Fibroblast of mammary gland (primary cell): ENCODE data around the gene SERAC1.
"Not testable (repeated sequence)": the region's sequence is repeated elsewhere in the genome, so short reads cannot be mapped to it uniquely, and the experiment has no call there.

Experiments
- DNase-seq: peaks from one replicate; pipeline ENCODE4 v3.0.0-alpha.2; 2010; ENCODE audit warnings: low read depth
- H3K4me3 ChIP-seq: 2 replicates; pipeline ENCODE4 v1.5.1; 2011; ENCODE audit warnings: low read depth, mild to moderate bottlenecking, low read length, moderate library complexity; ENCODE audit not compliant: control insufficient read depth
- CTCF ChIP-seq: conservative IDR thresholded peaks from 2 replicates; pipeline ENCODE4 v1.5.1; 2011; ENCODE audit warnings: low read depth, low read length, inconsistent platforms; ENCODE audit not compliant: control insufficient read depth, insufficient read depth

SERAC1 gene

GRCh38 chr6:158172001-158172400, 3.9 kb upstream of the SERAC1 start:
- no peak overlapping the region for H3K4me3 ChIP-seq
- no peak for TF ChIP-seq CTCF
- DNase-seq: no peak

GRCh38 chr6:158170656-158171081, 2.6 kb upstream of the SERAC1 start:
- peak; percentile 82 for DNase-seq
- H3K4me3 ChIP-seq: peak overlapping the region; percentile 3
- no peak for TF ChIP-seq CTCF

DNA sequence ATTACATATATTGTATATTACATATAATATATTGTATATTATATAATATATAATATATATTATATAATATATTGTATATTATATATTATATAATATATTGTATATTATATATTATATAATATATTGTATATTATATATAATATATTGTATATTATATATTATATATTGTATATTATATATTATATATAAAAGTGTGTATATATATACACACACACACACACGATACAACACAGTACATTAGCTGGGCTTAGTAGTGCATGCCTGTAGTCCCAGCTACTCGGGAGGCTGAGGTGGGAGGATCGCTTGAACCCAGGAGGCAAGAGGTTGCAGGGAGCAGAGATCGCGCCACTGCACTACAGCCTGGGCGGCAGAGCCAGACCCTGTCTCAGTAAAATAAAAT, 1.6 kb upstream of the SERAC1 start:
- H3K4me3 ChIP-seq, DNase-seq: not testable (repeated sequence)

GRCh38 chr6:158165919-158166416, 2.1 kb downstream of the SERAC1 start:
- TF ChIP-seq CTCF: no peak
- no peak for DNase-seq
- no peak overlapping the region for H3K4me3 ChIP-seq

- no peak for TF ChIP-seq CTCF
- DNase-seq: no peak
- H3K4me3 ChIP-seq: no peak overlapping the region
Measured at GRCh38 chr6:158164579-158165170, 3.4 kb downstream of the SERAC1 start.

DNA sequence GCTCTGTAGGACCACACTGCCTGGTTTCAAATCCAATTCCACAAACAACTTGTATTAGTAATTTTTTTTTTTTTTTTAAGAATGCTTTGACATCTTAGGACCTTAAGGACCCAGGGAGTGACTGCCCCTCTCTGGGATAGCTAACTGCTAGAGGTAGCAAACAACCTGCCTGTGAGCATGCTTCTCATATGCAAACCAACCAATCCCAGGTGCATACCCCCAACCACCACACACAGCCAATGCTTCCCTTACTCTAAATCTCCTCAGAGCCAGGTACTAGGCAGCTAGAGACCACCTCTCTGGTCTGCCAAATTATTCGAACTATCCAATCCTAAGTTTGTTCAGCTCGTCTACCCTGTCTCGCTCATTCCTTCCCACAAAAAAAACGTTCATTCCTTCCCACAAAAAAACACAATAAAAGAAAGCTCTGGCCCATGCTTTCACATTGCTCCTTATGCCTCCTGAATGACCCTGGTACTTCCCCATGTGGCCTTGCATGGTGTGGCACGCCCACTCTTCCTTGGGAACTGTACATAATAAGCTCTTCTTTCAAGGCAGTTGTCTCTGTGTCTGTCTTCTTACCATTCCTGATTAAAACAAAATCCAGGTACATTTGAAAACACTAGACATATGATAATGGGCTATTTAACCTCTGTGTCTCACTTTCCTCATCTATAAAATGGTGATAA, 6.4 kb downstream of the SERAC1 start:
- no peak for TF ChIP-seq CTCF
- DNase-seq: no peak
- no peak overlapping the region for H3K4me3 ChIP-seq

DNA sequence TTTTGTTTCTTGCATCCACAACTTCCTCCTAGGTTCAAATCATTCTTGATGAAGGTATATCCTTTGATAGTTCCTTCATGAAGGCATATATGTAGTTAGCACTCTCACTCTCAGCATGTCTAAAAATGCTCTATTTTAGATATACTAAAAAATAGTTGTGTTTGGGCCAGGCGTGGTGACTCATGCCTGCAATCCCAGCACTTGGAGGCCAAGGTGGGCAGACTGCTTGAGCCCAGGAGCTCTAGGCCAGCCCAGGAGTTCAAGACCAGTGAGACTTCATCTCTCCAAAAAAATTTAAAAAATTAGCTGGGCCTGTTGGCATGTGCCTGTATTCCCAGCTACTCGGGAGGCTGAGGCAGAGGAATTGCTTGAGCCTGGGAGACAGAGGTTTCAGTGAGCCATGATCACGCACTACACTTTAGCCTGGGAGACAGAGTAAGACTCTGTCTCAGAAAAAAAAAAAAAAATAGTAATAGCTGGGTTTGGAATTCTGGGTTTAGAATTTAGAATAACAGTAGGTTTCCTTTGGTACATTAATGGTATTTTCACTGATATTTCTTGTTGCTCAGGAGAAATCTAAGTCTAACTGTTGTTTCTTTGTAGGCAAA, 7.0 kb downstream of the SERAC1 start:
- TF ChIP-seq CTCF: no peak
- peak; percentile 51 for DNase-seq
- no peak overlapping the region for H3K4me3 ChIP-seq
